Stimulated activated CD4-positive, alpha-beta T cell treated with anti-CD3 and anti-CD28 coated beads, Interleukin-12 subunit alpha, Interleukin-12 subunit beta, amount 100 ng/mL, for 4 hours (primary cell): Measurements from ENCODE around the gene PITX2.

Source experiments
- DNase-seq: peaks from one replicate; pipeline ENCODE4 v3.0.0-alpha.2; 2020

PITX2 gene

DNA sequence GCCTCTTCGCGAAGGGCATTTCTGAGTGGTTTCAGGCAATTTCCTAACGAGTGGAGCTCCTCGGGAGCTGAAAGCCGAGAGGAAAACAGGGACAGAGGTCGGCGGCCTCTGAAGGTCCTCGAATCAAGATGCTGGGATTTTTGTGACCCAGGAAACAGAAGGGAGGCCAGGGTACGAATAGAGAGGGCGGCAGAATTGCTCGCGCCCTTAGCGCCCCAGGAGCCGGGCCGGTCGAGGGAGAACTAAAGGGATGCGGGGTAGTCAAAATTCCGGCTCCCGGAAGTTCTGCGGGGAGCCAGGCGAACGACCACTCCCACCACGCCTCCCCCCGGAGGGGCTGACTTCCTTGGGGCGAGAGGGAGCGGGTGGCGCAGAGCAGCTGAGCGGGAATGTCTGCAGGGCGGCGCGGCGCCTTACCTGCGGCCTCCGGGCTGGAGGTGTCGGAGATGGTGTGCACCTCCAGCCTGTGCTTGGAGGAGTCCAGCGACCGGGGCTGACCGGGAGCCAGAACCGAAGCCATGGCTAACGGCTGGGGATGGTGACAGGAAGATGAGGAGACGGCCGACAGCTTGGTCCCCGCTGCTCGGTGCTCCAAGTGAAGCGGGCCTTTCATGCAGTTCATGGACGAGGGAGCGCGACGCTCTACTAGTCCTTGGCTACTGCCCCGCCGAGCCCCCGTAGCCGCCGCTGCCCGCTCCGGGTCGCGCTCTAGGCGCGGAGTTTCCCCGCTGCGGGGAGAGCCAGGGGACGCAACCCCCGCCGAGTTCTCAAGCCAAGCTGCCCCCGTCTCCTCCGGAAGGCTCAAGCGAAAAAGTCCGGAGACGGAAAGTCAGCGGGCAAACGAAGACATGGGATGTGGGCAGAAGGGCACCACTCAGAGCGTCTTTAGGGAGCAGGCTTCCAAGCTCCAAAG, 782 bp downstream of the PITX2 start:
- DNase-seq: no peak

DNA sequence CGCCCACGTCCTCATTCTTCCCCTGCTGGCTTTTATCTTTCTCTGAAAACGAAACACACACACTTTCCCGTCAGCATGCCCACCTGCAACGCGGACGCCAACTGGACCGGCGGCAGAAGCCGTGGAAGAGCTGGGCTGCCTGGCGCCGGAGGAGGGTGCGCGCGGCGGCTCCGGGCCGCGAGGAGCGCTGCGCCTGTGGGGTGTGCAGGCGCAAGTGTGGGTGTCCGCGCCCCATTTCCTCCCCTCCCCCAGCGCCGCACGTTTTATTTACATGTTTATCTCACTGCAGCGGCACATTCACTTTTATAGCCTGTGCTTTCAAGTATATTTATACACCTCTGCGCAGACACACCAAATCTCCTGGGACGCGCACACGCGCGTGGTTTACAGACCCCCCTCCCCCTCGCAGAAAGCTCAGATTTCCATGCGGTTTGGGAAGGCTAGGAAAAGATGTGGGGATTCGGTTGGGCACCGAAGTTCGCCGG, 1.5 kb downstream of the PITX2 start:
- no peak for DNase-seq

DNA sequence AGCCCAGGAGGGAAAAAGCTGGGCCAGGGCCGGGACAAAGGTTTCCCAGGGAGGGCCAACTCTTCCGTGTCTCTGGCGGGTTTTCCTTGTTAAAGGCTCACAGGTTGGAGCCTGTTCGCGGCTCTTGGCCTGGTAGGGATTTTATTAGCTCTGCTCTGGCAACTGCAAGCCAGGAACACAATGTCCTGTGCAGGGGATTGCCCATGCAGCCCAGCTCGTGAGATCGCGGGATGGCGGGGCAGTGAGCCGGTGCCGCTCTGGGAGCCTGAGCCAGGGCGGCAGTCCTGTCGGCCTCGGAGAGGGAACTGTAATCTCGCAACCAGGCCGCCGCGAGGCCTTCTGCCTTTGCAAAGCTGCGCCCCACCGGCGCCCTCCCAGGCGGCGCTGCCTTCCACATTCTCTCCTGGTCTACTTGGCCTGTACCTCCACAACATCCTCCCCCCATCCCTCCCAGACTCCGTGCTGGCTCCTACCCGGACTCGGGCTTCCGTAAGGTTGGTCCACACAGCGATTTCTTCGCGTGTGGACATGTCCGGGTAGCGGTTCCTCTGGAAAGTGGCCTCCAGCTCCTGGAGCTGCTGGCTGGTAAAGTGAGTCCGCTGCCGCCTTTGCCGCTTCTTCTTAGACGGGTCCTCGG, 2.1 kb downstream of the PITX2 start:
- DNase-seq: no peak

DNA sequence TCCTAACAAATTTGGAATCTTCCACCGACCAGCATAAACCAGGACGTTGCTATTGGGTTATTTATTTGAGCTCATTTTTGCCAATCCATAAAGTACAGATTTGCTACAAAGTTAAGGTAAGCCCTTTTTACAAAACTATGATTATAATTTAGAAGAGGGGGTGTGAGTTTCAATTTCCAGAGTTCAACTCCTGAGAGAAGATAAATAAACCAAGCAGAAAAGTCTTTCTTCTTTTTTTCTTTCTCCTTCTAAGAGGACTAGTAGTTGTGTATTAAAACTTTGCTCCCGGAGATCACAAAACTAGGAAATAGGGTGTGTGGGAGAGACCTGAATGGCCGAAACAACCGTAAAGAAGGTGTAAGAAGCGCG, 2.6 kb downstream of the PITX2 start:
- no peak for DNase-seq

DNA sequence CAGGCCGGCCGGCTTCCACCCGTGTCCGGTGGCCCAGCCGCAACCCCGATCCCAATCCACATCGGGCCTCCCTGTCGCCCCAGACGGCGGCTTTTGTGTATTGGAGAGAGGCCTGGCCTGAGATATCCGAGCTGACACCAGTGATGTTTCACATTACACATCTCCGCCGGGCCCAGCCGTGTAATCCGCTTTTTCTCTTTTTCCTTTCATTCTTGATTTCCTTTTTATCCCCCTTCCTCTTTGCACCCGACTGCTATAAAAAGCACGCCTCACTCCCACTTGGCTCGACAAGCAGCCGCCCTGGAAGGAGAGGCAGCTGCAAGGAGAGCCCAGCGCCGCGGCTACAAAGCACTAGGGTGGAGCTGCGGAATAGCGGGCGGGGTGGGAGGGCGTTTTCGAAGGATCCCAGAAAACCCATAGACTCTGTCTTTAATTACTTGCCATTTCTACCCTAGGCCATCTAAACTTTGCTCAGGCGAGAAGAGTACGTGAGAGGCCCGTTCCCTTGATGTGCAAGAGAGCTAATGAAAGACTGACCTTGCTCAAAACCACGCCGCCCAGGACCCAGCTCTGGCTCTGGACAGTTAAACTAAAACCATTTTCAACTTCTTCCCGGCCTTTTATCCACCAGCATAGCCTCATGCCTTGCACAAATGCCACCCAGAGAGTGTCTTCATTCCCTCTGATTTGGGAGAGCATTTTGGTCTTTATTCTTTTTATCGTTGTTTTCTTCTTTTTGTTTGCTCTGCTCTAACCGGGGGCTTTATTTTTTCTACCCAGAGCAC, 3.2 kb downstream of the PITX2 start:
- no peak for DNase-seq

DNA sequence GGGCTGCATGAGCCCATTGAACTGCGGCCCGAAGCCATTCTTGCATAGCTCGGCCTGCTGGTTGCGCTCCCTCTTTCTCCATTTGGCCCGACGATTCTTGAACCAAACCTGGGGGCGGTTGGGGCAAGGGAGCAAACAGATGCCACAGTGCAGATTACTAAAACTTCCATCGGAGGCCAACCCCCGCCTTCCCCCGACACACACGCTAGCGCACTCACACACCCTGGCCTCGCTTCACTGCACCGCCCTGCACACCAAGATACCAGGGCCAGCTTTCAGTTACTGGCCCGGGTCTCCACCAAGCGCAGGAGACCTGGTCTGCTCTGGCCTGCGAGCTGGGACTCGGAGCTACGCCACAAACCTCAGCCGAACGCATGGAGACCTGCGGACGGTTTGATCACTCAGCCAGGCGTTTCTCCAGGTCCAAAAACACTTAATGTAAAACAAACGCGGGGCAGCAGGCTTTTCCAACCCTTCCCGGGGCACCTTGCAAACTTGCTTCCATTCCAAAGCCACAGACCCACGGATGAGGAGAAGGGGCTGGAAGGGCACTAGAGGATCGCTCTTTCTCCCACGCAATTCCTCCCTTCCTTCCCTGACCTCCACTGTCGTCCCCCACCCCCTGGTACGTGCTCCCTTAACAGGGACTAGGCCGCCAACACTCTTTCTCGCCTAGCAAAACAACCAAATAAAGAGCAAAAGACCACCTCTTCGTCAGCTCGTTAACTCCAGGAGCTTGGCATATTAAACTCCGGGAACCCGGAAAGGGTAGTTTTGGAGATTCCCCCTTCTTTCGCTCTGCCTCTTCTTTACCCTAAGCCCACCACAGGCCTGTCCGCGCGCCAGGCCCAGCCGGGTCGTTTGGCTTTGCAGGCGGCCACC, 4.1 kb downstream of the PITX2 start:
- DNase-seq: no peak

DNA sequence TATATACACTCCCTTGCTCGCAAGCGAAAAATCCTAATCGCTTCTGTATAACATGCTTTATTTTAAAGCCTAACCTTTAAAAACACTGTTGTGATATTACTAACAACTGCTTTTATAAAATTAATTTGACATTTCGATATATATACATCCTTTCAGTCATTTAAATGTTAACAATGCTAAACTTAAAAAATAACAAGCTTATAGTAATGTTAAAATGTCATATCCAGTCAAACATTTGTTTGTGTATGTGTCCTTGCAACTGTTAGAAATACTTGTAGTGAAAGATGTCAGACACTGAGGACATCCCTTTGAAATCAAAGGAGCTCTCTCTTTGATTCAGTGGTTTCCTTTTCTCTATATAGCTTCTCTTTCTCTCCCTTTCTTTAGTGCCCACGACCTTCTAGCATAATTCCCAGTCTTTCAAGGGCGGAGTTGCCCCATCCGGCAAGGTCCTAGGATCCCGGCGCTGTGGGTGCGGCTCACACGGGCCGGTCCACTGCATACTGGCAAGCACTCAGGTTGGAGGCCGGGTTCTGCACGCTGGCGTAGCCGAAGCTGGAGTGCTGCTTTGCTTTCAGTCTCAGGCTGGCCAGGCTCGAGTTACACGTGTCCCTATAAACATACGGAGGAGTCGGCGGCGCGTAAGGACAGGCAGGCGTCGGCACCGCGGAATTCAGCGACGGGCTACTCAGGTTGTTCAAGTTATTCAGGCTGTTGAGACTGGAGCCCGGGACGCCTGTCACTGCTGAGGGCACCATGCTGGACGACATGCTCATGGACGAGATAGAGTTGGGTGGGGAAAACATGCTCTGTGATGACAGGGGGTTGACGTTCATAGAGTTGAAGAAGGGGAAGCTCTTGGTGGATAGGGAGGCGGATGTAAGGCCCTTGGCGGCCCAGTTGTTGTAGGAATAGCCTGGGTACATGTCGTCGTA, 5.0 kb downstream of the PITX2 start:
- DNase-seq: no peak

DNA sequence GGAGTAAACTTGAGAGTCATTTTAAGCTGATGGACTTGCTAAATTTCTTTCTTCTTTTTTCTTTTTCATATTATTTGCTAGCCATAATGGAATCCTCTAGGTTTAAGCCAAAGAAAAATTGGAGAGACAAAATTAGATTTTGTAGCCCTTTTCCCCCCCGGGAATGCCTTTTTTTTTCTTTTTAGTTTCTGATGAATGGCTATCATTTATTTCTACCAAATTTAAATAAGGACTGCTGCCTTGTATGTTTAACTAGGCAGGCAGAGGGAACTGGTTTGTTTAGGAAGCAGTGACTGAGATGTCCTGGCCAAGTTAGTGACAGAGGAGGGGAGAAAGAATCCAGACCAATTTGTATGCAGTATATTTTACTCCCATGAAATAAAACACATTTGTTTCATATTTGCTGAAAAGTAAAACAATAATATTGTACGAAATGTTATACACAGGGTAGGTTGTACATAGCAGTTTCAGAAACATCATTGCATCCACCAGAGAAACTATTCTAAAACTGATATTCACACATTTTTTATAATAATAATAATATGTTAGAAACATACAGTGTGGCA, 5.7 kb downstream of the PITX2 start:
- no peak for DNase-seq

DNA sequence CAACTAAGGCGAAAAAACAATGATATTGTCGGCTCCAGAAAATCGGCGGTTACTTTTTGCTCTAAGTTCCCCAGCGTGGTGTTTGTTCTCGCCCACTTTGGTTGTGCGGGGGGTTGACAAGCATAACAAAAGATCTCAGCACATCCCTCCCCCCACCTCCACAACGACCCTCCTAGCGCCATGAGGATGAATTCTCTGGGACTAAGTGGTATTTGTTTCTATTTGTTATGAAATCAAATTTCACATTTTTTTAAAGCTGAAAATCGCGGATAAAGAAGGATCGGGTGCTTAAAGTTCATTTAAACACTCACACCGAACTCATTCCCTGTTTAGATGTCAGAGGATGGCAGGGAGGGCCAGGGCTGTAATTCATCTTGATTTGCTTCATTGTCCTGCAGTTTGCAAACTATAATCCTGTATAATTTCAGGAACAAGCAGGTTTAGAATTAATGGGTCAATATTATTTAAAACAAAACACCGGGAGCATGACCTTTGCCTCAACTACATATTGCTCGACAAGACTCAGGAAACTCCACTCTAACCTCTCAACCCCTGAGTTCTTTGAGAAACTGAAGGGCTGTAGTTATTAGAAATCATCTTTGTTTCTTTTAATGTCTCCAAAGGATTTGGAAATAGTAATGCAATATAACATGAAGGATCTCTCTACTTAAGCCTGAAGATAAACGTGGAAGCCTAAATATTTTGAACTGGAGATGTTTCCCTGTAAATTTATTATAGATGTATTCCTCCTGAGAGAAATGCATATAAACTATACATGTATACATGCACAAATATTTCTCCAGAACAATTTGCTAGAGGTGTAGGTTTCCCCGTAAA, 6.4 kb downstream of the PITX2 start:
- DNase-seq: no peak

DNA sequence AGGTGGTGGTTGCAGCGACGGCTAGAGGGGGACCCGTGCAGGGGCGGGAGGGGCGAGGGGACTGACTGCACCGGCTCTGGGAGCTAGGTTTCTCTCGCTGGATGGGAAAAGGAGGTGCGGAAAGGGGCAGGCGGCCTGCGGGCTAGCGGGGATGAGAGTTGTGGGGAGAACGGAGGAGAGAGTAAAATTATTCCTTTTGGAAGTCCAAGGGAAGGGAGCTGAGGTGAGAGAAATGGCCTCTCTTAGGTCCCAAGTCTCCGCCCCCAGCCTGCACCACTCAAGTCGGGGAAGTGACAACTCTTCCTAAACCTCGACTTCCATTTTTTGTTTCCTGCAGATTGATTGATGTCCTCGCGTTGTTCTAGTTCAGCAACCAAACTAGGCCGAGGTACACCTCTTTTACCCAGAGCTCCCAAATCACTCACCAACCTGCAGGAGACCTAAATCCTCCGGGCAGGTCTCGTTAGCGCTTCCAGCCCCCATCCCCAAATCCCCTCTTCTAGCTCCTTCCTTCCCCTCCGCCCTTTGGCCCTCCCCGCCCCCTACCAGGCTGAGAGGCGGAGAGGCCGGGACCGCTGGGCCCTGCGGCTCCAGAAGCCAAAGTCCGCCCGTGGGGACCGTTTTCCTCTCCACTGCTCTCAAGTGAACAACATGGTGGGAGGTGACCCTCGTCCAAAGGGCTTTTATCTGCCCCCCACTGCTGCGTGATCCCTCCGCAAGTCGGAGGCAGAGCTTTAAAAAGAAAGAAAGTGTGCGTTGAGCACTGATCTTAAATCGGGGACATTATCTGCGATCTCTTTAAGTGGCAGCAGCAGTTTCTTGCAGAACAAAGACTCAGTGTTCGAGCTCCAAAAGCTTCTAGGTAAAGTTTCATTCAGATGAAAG, 7.3 kb downstream of the PITX2 start:
- DNase-seq: no peak

DNA sequence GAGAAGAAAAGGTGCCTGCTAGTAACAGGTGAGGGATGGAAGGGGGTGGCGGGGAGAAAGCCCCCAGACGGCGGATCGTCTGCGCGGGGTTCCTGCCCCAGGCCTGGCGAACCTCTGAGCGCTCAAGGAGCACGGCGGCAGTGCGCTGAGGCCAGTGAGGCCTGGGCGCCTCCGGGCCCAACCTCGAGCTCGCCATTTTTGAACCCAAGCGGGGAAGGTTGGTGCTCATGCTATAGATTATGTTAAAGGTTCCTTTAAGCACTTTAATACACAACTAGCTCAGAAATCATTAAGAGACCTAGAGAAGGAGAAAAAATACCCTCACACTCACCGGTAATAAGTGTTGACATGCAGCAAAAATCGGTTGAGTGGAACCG, 7.9 kb downstream of the PITX2 start:
- DNase-seq: no peak

DNA sequence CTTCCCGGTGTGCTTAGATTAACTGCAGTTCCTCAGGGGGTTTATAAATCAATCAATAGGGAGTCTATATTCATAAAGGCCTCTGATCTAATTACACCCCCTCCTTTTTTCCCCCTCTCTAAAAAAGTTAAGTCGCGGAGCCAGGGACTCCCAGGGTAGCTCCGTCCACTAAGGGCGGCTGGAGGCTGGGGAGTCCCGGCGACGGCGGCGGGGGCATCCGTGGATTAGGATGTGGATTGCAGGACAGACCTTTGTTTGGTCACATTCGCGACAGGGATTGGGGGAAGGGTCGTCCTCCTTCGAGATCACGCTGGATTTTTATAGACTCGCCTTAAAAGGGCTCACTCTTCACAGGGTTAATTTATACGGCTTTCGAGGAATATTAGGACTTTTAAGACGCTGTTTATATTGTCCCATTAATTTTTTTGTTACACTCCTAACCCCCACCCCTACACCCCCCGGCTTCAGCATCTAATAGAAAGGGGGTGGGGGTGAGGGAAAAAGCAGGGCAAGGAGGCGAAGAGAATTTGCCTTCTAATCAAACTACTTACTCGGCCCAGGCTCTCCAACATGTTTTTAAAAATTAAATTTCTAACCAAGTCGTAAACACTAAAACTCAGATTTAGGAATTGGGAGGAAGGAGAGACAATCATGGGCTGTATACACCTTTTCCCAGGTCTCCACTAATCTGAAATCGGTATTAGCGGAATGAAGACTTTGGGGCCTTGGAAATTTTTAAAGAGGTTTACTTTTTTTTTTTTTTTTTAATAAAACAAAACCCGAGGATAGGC, 8.5 kb downstream of the PITX2 start:
- DNase-seq: no peak

DNA sequence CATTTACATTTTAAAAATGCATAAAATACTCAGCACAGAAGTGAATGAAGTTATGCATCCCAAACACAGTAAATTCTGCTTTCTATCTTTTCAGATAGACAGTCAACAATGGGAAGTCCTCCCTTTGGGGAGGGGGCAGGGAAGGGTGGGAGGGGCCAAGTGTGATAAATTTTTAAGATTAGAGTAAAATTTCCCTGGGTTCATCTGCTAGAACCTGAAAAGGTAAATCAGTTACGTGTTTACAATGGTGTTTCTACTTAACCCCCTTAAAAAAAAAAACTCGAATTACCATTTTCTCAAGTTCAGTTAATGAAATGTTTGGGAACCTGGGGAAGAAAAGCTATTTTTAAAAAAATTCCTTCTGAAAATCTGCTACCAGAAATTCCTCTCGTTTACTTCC, 9.1 kb downstream of the PITX2 start:
- DNase-seq: no peak

DNA sequence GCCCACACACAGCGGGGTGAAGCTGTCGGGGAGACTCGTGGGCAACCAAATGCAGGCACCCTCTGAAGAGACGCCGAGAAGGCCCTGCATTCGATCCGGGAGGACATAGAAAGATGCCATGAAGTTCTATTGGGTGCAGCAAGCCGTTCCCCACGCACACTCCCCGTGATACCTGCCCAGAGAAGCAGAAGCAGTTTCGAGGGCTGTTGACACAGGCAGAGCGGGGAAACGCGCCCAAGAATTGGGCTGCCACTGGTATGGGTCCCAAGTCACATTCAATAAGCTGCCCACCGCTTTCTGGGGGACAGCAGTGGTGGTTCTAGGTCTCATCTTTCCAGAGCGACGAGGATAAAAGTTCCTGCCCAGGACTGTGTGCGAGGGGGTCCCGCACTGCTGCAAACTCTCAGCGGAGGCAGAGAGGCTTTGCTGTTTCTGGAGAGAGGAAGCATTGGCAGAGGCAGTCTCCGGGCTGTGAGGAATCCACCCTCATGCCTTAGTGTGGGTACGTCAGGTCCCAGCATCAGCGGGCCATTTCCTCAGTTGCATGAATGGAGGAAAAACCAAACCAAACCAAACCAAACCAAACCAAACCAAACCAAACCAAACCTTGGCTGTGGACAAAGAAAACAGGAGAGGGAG, 10.1 kb downstream of the PITX2 start:
- no peak for DNase-seq

DNA sequence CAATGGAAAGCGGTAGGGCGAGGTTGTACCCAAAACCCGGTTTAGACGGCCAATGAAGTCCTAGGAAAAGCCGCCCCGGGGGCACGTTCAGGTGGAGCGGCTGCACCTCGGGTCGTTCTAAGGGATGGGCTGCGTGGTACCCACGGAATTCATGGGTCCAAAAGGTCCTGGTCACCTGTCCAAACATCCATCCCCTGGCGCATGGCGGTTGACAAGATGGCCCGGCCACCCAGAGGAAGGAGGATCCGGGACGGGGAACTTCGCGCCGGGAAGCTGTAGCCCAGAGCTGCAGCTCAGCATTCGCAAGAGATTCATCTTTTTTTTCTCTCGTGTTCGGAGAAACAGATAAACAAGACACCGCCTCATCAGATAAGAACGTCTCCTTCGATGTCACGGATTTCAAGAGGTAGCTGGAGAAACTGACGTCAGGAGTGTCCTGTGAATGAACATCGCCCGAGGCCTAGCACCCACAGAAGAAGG, 10.9 kb downstream of the PITX2 start:
- DNase-seq: no peak

DNA sequence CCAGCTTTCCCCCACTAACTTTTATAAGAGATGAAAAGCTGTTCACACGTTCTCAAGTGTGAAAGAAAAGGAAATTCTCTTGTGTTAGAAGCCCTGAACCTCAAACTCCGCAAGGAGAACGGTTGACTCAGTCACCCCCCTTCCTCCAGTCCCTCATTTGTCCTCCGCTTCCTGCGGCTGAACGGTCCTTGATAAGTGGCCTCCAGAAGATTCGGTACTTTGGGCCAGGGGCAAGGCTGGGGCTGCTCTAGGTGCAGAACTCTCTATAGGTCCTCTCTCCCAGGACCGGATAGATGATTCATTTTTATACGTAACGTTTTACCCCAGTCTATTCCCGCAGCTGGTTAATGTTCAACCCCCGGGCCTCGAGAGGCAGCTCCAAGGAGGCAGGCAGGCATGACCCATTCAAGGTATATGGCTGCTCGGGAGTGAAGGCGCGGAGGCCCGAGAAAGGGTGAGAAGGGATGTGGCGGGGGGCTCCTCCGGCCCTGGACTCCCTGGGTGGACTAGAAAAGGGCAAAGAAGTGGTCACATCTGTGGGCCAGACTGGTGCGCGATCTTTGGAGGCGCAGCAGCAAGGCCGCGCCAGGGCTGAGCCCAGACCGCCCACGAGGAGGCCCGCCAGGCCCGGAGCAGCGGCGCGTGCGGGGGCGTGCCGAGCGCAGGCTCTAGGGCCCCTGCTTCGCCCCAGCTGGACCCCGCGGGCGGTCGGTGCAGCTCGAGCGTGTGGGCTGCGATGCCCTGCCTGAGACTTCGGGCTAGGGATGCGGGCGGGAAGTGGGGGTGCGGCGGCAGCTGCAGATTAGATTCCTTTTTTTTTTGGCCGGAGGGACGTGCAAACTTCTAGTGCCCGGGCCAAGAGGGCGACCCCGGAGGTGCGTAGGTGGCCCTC, 11.7 kb downstream of the PITX2 start:
- no peak for DNase-seq

DNA sequence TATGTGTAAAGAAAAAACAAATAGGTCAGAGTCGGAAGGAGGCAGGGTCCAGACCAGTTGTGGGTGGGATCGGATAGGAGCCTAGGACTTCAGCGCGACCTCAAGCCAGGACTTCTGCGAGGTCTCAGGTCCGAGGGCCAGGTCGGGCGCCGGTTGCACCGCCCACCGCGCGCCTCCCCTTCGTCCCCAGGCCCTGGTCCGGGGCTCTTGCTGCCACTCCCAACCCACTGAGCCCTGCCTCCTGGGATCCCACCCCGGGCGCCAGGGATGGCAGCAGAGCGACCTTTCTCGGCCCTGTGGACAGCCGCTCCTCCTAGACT, 12.3 kb downstream of the PITX2 start:
- DNase-seq: no peak
